ENCODE results near the gene NRAP.

Gene NRAP

GRCh38 chr10:113711142-113711541 is 47.3 kb upstream of the NRAP start:
- Histone ChIP-seq H3K9me3 (no peaks in the 10 kb centered on the region), H3K27ac (no peak overlapping the region), H3K4me3 (ENCODE audit: low read depth in 1 of 2, low read length in 1 of 2) (no peak overlapping the region), H3K27me3 (no peaks in the 10 kb centered on the region), H3K4me1 (ENCODE audit: control insufficient read depth in 1 of 2, insufficient read depth in 1 of 2, low read depth in 1 of 2, low read length in 1 of 2) (no peaks in the 10 kb centered on the region), H3K36me3 (no peaks in the 10 kb centered on the region)
- TF ChIP-seq CTCF (IDR thresholded peaks at IDR 0.05): no peak

GRCh38 chr10:113709221-113709838 is 45.5 kb upstream of the NRAP start:
- no peaks in the 10 kb centered on the region for H3K36me3 ChIP-seq
- H3K27me3 ChIP-seq: no peaks in the 10 kb centered on the region
- H3K9me3 ChIP-seq: no peaks in the 10 kb centered on the region
- H3K4me1 ChIP-seq (ENCODE audit: control insufficient read depth in 1 of 2, insufficient read depth in 1 of 2, low read depth in 1 of 2, low read length in 1 of 2): no peaks in the 10 kb centered on the region
- no peak overlapping the region for H3K27ac ChIP-seq
- H3K4me3 ChIP-seq (ENCODE audit: low read depth in 1 of 2, low read length in 1 of 2): no peak overlapping the region
- no peak for TF ChIP-seq CTCF (IDR thresholded peaks at IDR 0.05)

- H3K9me3 ChIP-seq: no peaks in the 10 kb centered on the region
- no peak overlapping the region for H3K27ac ChIP-seq
- H3K4me1 ChIP-seq (ENCODE audit: control insufficient read depth in 1 of 2, insufficient read depth in 1 of 2, low read depth in 1 of 2, low read length in 1 of 2): no peaks in the 10 kb centered on the region
- no peak for TF ChIP-seq CTCF (IDR thresholded peaks at IDR 0.05)
- H3K4me3 ChIP-seq (ENCODE audit: low read depth in 1 of 2, low read length in 1 of 2): no peak overlapping the region
- H3K27me3 ChIP-seq: no peaks in the 10 kb centered on the region
- no peaks in the 10 kb centered on the region for H3K36me3 ChIP-seq
Measured at GRCh38 chr10:113708640-113709039, 44.8 kb upstream of the NRAP start.

- no peak for TF ChIP-seq CTCF (IDR thresholded peaks at IDR 0.05)
Measured at GRCh38 chr10:113706623-113707022, 42.8 kb upstream of the NRAP start.

GRCh38 chr10:113705344-113705652 is 41.5 kb upstream of the NRAP start:
- TF ChIP-seq CTCF (IDR thresholded peaks at IDR 0.05): no peak
- Histone ChIP-seq H3K36me3 (no peaks in the 10 kb centered on the region), H3K4me1 (ENCODE audit: control insufficient read depth in 1 of 2, insufficient read depth in 1 of 2, low read depth in 1 of 2, low read length in 1 of 2) (no peaks in the 10 kb centered on the region), H3K4me3 (ENCODE audit: low read depth in 1 of 2, low read length in 1 of 2) (no peak overlapping the region), H3K27me3 (no peaks in the 10 kb centered on the region), H3K9me3 (no peaks in the 10 kb centered on the region), H3K27ac (no peak overlapping the region)

More at GRCh38 chr10:113706623-113707022, 42.8 kb upstream of the NRAP start:
- H3K9me3 ChIP-seq: no peaks in the 10 kb centered on the region
- no peaks in the 10 kb centered on the region for H3K36me3 ChIP-seq
- H3K27ac ChIP-seq: no peak overlapping the region
- H3K4me1 ChIP-seq (ENCODE audit: control insufficient read depth in 1 of 2, insufficient read depth in 1 of 2, low read depth in 1 of 2, low read length in 1 of 2): no peaks in the 10 kb centered on the region
- no peaks in the 10 kb centered on the region for H3K27me3 ChIP-seq
- no peak overlapping the region for H3K4me3 ChIP-seq (ENCODE audit: low read depth in 1 of 2, low read length in 1 of 2)

Data from neutrophil (primary cell).